Calu3 (cell line): ENCODE measurements around the gene HOXB7. TPM values are rescaled to one million over a fixed set of nuclear protein-coding genes. Genes with fewer than 3 reads are reported as not detected.

Source experiments
- BruUV-seq: library from RNA; stranded (reverse); fragments of 400-500 nt; replicated peaks from 2 replicates; lab custom pipeline; 2021; lab: Mats Ljungman, UMichigan
- CTCF ChIA-PET: fragments of 300-600 bp; sonication (Branson Sonifier 250); formaldehyde crosslinking; loops from one replicate; lab custom pipeline; 2022; ENCODE audit warnings: antibody characterized with exemption; lab: Charles Lee
- DNase-seq: peaks from one replicate; pipeline ENCODE4 v3.0.0; 2022
- H3K27ac Mint-ChIP-seq: one replicate; pipeline ENCODE4 v1.8.0; 2022; ENCODE audit warnings: mixed read lengths; ENCODE audit not compliant: unreplicated experiment
- H3K27me3 Mint-ChIP-seq: one replicate; pipeline ENCODE4 v1.8.0; 2022; ENCODE audit warnings: mixed read lengths; ENCODE audit not compliant: unreplicated experiment
- H3K36me3 Mint-ChIP-seq: one replicate; pipeline ENCODE4 v1.8.0; 2022; ENCODE audit warnings: mild to moderate bottlenecking, moderate library complexity, mixed read lengths; ENCODE audit not compliant: insufficient read depth, unreplicated experiment
- H3K4me1 Mint-ChIP-seq: one replicate; pipeline ENCODE4 v1.8.0; 2022; ENCODE audit warnings: mild to moderate bottlenecking, low read depth, mixed read lengths; ENCODE audit not compliant: unreplicated experiment
- H3K4me3 Mint-ChIP-seq: one replicate; pipeline ENCODE4 v1.8.0; 2022; ENCODE audit warnings: mild to moderate bottlenecking, low read depth, moderate library complexity, mixed read lengths; ENCODE audit not compliant: unreplicated experiment
- H3K9me3 Mint-ChIP-seq: one replicate; pipeline ENCODE4 v1.8.0; 2022; ENCODE audit warnings: low read depth, mixed read lengths; ENCODE audit not compliant: unreplicated experiment
- intact Hi-C: fragments of 100-400 bp; cut with micrococcal nuclease; formaldehyde crosslinking; loops from one replicate; pipeline ENCODE4 v1.10.0; 2022; ENCODE audit not compliant: unreplicated experiment
- total RNA-seq: library from RNA; stranded (reverse); gene quantifications from 2 replicates; pipeline ENCODE4 v1.2.3, GENCODE V29; 2022
- TF ChIP-seq, protein P1 (sequence below): fragments of 200-600 bp; IDR thresholded peaks from one replicate; pipeline ENCODE4 v1.8.0; 2022; ENCODE audit warnings: antibody characterized with exemption; ENCODE audit not compliant: unreplicated experiment

HOXB7 gene
- total RNA-seq, 1 experiment from 2014 or later, result 30.2 TPM

DNA sequence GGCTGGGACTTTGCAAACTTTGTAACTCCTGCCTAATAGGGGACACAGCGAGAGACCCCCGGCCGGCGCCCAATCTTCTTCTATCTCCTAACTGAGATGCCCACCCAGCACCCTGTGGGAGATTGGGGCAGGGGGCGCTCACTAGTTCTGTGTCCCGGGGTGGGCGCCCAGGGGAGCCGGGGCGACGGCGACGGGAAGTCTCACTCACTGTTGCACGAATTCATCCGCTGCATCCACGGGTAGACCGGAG, 13.4 kb downstream of the HOXB7 start:
- Mint-ChIP-seq H3K27ac (peak overlapping the region; percentile 95), H3K4me1 (peaks cover 75% of the 10 kb centered on the region), H3K36me3 (peaks cover 96% of the 10 kb centered on the region), H3K4me3 (peak overlapping the region; percentile 88), H3K9me3 (no peaks in the 10 kb centered on the region), H3K27me3 (peaks cover 8% of the 10 kb centered on the region)
- TF ChIP-seq, protein P1, sequence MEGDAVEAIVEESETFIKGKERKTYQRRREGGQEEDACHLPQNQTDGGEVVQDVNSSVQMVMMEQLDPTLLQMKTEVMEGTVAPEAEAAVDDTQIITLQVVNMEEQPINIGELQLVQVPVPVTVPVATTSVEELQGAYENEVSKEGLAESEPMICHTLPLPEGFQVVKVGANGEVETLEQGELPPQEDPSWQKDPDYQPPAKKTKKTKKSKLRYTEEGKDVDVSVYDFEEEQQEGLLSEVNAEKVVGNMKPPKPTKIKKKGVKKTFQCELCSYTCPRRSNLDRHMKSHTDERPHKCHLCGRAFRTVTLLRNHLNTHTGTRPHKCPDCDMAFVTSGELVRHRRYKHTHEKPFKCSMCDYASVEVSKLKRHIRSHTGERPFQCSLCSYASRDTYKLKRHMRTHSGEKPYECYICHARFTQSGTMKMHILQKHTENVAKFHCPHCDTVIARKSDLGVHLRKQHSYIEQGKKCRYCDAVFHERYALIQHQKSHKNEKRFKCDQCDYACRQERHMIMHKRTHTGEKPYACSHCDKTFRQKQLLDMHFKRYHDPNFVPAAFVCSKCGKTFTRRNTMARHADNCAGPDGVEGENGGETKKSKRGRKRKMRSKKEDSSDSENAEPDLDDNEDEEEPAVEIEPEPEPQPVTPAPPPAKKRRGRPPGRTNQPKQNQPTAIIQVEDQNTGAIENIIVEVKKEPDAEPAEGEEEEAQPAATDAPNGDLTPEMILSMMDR, result no peak
- BruUV-seq, result no TSS peak
- no peak for DNase-seq
- intact Hi-C loops, result no loop called here
- CTCF ChIA-PET, result interaction anchor here (1.0 kb wide), 1 partner anchor 9 kb away, joined by 4 read pairs; no protein-coding TSS in a partner anchor

DNA sequence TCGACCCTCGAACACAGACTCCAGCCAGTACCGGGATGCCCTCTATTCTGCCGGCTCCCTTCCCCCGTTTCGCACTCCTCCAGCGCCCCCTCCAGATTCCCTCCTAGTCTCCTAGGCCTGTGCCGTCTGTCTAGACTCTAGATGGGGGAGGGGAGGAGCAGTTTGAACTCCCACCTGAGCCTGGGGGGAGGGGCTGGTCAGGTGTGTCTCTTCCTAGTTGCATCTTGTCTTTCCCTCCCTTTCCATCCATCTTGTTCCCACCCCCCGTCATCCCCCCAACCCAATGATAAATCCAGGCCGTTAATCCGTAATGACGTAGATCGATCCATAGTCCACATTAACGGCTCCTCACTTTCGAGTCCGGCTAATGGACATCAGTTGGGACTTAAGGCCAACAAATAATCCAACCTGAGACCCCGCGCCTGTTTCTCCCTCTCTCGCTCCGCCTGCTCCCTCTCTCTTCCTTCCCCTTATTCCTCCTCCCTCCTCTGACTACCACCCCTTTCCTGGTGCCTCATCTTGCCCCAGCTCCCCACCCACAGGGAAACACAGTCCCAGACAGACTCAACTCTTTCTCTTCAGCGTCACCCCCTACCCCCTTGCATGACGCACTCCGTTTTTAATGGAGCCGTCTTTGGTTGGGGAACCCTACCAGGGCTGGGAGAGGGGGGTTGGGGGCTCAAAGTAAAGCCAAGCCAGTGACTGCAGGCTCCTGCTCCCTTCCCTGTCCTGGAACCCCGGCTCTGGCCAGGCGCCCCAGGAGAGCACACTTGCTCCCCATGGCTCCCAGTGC, 13.9 kb downstream of the HOXB7 start:
- CTCF ChIA-PET, result interaction anchor here (0.6 kb wide), 1 partner anchor 17 kb away, joined by 3 read pairs; no protein-coding TSS in a partner anchor
- TF ChIP-seq, protein P1, result no peak
- H3K4me1 Mint-ChIP-seq, result peaks cover 75% of the 10 kb centered on the region
- peaks cover 96% of the 10 kb centered on the region for H3K36me3 Mint-ChIP-seq
- no peaks in the 10 kb centered on the region for H3K9me3 Mint-ChIP-seq
- intact Hi-C loops, result no loop called here
- DNase-seq, result peak; percentile 64
- H3K27ac Mint-ChIP-seq, result peak overlapping the region; percentile 95
- BruUV-seq, result no TSS peak
- peaks cover 8% of the 10 kb centered on the region for H3K27me3 Mint-ChIP-seq
- peak overlapping the region; percentile 88 for H3K4me3 Mint-ChIP-seq

DNA sequence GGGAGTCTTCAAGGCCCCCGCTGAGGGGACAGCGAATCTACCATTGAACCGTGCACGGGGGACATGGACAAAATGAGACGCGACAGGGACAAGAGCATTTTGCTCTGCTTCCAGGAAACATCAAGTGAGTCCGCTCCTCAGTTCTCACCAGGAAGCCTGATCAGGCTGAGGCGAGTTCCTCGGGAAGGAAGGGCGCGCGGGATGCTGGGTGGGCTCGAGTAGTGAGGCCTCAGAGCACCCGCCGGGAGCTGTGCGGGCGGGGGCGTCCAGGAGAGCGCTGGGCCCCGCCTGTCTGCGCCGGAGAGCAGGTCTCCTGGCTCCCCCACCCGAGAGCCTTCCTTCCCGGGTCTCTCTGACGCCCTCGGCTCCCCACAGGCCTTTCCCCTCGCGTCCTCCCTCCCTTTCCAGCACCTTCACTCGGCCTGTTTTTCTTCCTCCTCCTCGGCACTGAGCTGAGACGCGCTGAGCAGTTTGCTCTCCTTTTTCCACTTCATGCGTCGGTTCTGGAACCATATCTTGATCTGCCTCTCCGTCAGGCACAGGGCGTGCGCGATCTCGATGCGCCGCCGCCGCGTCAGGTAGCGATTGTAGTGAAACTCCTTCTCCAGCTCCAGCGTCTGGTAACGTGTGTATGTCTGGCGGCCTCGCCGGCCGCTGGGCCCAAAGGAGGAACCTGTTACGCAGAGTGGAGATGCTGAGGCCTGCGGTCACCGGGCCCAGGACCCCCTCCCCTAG, 14.7 kb downstream of the HOXB7 start:
- H3K9me3 Mint-ChIP-seq, result no peaks in the 10 kb centered on the region
- peak overlapping the region; percentile 88 for H3K4me3 Mint-ChIP-seq
- H3K27me3 Mint-ChIP-seq, result peaks cover 8% of the 10 kb centered on the region
- H3K36me3 Mint-ChIP-seq, result peaks cover 96% of the 10 kb centered on the region
- TF ChIP-seq, protein P1, result no peak
- DNase-seq, result no peak
- H3K4me1 Mint-ChIP-seq, result peaks cover 74% of the 10 kb centered on the region
- CTCF ChIA-PET, result interaction anchor here (0.7 to 0.9 kb wide), 2 partner anchors 91 to 263 kb away, joined by 3 to 4 read pairs; no protein-coding TSS in a partner anchor
- intact Hi-C loops, result no loop called here
- H3K27ac Mint-ChIP-seq, result peak overlapping the region; percentile 95
- no TSS peak for BruUV-seq

DNA sequence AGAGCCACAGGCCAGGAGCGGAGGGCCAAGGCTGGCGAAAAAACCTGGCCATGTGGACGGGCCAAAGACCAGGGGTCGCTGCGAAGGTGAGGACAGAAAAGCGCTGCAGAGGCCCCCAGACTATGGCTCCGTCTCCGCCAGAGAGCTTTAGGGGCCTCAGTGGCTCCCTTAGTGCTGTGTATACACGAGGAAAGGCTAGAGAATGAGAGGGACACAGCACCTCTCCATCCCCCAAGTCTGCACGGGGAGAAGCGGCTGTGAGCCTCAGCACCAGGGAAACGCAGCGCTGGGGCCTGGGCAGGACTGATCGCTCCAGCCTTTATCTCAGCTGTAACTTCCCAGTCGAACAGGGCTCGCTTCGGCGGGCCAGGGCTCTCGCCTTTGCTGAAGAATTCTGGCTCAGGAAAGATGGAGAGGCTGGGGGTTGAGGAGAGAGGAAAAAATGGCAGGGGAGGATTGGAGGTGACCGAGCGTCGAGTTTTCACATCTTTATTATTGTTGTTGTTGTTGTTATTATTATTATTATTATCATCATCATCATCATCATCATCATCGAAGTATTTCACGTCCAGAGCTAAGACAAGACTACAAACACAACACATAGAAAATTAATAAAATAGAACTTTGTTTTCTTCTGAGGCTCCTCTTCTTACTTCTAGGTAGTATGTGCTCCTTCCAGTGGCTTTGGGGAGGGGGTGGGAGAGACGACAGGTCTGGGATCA, 15.4 kb downstream of the HOXB7 start:
- peak overlapping the region; percentile 95 for H3K27ac Mint-ChIP-seq
- H3K4me1 Mint-ChIP-seq, result peaks cover 74% of the 10 kb centered on the region
- no TSS peak for BruUV-seq
- DNase-seq, result no peak
- no peaks in the 10 kb centered on the region for H3K9me3 Mint-ChIP-seq
- H3K27me3 Mint-ChIP-seq, result peaks cover 8% of the 10 kb centered on the region
- H3K36me3 Mint-ChIP-seq, result peaks cover 96% of the 10 kb centered on the region
- TF ChIP-seq, protein P1, result no peak
- CTCF ChIA-PET, result interaction anchor here (0.5 to 1.5 kb wide), 5 partner anchors 49 to 470 kb away, joined by 3 to 5 read pairs (median 3); no protein-coding TSS in a partner anchor
- intact Hi-C loops, result no loop called here
- peak overlapping the region; percentile 88 for H3K4me3 Mint-ChIP-seq
